ENCODE results near the gene GARIN5A.

GRCh38 chr19:50482271-50482855 lies 5.7 kb upstream of the GARIN5A start:
- TF ChIP-seq, protein P1, sequence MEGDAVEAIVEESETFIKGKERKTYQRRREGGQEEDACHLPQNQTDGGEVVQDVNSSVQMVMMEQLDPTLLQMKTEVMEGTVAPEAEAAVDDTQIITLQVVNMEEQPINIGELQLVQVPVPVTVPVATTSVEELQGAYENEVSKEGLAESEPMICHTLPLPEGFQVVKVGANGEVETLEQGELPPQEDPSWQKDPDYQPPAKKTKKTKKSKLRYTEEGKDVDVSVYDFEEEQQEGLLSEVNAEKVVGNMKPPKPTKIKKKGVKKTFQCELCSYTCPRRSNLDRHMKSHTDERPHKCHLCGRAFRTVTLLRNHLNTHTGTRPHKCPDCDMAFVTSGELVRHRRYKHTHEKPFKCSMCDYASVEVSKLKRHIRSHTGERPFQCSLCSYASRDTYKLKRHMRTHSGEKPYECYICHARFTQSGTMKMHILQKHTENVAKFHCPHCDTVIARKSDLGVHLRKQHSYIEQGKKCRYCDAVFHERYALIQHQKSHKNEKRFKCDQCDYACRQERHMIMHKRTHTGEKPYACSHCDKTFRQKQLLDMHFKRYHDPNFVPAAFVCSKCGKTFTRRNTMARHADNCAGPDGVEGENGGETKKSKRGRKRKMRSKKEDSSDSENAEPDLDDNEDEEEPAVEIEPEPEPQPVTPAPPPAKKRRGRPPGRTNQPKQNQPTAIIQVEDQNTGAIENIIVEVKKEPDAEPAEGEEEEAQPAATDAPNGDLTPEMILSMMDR (IDR thresholded peaks at IDR 0.05), result no peak
- no peak for TF ChIP-seq POLR2A (IDR thresholded peaks at IDR 0.05)

Data from adrenal gland (tissue), 5 donors.